ENCODE measurements around the gene SPAG6.
"Not testable (repeated sequence)": the region's sequence is repeated elsewhere in the genome, so short reads cannot be mapped to it uniquely, and the experiment has no call there.

SPAG6 gene

GRCh38 chr10:22343731-22344130 is 1.6 kb upstream of the SPAG6 start:
- DNase-seq, result no peak

- no peak for DNase-seq
Observed at GRCh38 chr10:22344249-22344648, 1.0 kb upstream of the SPAG6 start.

- no peak for DNase-seq
Observed at GRCh38 chr10:22344781-22345300, 455 bp upstream of the SPAG6 start.

- DNase-seq, result no peak
Observed at GRCh38 chr10:22346096-22346661, 883 bp downstream of the SPAG6 start.

- no peak for DNase-seq
Observed at GRCh38 chr10:22349755-22350154, 4.5 kb downstream of the SPAG6 start.

GRCh38 chr10:22351131-22351703 is 5.9 kb downstream of the SPAG6 start:
- no peak for DNase-seq

- no peak for DNase-seq
Observed at GRCh38 chr10:22356324-22356873, 11.1 kb downstream of the SPAG6 start.

DNA sequence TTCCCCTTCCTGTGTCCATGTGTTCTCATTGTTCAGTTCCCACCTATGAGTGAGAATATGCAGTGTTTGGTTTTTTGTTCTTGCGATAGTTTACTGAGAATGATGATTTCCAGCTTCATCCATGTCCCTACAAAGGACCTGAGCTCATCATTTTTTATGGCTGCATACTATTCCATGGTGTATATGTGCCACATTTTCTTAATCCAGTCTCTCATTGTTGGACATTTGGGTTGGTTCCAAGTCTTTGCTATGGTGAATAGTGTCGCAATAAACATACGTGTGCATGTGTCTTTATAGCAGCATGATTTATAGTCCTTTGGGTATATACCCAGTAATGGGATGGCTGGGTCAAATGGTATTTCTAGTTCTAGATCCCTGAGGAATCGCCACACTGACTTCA is 12.5 kb downstream of the SPAG6 start:
- not testable (repeated sequence) for DNase-seq

- DNase-seq, result no peak
Observed at GRCh38 chr10:22363305-22363704, 18.0 kb downstream of the SPAG6 start.

DNA sequence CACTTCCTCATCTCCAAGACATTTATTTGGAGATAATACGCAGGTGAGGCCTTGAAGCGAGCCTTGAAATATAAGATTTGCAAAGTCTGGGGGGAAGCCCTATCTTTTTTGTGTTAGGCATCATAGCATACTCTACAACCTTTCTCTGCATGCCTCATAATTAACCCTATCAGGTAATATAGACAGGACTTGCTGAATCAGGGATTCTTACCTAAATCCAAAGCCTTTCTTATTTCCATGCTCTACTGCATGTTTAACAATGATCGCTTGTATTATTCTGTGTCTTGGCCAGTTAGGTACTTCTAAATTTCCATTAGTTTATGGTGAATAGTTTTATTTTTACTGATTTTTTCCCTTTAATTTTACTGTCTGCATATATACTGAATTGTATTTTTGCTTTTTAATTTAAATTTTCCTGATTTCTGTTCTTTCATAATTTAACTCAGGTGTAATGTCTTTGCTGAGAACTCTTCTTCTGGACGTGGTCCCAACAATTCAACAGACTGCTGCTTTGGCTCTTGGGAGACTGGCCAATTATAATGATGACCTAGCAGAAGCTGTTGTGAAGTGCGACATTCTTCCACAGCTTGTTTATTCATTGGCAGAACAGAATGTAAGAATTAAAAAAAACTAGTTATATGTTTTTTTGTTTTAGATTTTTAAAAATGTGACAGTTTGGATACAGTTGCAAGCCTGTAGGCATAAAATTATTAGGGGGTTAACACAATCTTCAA is 19.3 kb downstream of the SPAG6 start:
- no peak for DNase-seq

- no peak for DNase-seq
Observed at GRCh38 chr10:22365233-22365632, 19.9 kb downstream of the SPAG6 start.

DNA sequence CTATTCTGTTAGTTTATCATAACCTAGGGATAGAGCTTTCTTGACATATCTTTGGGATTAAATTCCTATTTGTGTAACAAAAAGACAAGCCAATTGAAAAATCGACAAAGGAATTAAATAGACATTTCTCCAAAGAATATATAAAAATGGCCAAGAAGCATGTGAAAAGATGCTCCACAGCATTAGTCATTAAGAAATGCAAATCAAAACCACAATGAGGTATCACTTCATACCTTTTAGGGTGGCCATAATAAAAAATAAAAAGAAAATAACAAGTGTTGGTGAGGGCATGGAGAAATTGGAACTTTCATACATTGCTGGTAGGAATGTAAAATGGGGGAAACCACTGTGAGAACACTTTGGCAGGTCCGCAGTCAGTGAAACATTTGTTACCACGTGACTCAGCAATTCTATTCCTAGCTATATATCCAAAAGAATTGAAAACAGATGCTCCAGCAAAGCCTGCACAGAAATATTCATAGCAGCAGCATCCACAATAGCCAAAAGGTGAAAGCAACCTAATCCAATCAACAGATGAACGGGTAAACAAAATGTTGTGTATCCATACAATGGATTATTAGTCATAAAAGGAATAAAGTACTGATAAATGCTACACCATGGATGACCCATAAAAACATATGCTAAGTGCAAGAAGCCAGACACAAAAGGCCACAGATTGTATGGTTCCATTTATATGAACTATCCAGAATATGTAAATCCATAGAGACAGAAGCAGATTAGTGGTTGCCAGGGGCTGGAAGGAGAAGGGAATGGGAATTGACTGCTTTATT is 20.5 kb downstream of the SPAG6 start:
- no peak for DNase-seq

DNA sequence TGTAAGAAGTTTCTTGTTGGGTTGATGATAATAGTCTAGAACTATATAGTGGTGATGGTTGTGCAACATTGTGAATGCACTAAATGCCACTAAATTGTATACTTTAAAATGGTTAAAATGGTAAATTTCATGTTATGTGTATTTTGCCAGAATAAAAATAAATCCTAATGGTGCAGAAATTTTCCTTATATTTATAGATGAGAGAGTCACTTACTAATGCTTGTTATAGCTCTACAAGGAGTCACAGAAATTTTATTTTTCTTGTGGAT is 21.1 kb downstream of the SPAG6 start:
- DNase-seq, result no peak

DNA sequence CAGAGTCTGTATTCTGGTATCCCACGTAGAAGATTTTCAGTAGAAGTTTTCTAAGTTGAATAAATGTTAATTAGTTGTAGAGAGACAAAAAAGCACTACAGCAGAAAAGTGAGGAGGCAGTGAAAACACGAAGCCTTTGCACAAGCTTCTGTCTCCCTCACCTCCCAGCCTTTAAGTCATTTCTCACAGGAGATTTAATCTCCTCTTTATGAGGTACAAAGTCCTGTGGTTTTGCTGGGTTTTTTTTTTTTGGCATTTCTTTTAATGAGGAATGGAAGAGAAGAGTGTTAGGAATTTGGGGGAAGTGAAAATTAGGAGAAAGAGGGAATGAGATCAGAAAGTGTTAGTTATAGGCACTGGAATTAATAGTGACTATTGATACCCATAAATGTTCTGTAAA is 21.5 kb downstream of the SPAG6 start:
- DNase-seq, result no peak

- DNase-seq, result no peak
Observed at GRCh38 chr10:22367471-22367870, 22.2 kb downstream of the SPAG6 start.

DNA sequence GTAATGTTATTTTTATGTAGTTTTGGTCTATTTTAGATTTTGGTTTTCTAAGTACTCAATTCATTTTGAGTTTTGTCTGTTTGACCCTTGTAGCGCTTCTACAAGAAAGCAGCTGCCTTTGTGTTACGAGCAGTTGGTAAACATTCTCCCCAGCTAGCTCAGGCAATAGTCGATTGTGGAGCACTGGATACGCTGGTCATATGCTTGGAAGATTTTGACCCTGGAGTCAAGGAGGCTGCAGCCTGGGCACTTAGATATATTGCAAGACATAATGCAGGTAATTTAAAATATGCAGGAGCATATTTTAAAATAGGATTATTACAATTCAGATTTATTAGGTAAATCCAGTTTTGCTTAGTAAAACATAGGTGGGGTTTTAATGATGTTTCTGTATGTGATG is 23.1 kb downstream of the SPAG6 start:
- DNase-seq, result no peak

- DNase-seq, result no peak
Observed at GRCh38 chr10:22368981-22369380, 23.7 kb downstream of the SPAG6 start.

DNA sequence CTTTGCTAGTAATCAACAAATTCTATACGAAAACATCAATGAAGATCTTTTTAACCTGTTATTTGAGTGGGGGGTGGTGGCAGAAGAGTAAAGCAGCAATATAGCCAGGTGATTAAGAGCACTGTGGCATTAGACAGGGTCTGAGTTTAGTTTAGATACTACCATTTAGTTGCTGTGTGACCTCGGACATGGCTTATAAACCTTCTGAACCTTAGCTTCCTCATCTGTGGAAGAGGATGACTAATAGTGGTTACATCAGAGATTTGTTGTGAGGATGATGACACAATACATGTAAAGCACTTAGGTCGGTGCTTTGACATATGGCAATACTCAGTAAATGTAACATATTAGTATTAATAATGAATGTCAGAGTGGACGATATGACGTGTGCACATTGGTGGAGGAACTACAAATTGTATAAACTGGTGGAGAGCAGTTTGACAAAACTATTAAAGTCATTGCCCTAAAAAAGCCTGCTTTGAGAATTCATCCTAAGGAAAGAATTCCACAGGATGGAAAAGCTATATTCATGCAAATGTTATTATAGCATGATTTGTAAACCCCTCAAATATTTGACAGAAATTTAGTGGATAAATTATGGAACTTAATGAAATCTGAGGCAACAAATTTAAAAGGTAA is 24.3 kb downstream of the SPAG6 start:
- no peak for DNase-seq

DNA sequence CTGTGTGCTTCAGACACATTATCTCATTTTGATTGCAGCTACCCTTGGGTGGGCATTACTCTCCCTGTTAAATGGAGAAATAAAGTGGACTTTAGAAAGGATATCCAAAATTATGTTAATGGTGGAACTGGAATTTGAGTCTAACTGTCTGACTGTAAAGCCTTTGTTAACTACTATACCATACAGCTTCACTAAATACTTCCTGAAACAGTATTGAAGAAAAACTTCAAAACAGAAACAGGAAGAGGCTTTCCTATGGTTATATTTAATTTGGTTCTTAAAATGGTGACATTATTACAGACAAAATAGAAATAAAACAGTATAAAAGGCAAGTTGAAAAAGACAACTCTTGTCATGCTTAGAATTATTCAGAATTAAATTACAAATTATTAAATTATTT is 25.0 kb downstream of the SPAG6 start:
- no peak for DNase-seq

GRCh38 chr10:22372298-22372697 is 27.0 kb downstream of the SPAG6 start:
- no peak for DNase-seq

- no peak for DNase-seq
Observed at GRCh38 chr10:22372917-22373316, 27.6 kb downstream of the SPAG6 start.

- no peak for DNase-seq
Observed at GRCh38 chr10:22374489-22375126, 29.3 kb downstream of the SPAG6 start.

DNA sequence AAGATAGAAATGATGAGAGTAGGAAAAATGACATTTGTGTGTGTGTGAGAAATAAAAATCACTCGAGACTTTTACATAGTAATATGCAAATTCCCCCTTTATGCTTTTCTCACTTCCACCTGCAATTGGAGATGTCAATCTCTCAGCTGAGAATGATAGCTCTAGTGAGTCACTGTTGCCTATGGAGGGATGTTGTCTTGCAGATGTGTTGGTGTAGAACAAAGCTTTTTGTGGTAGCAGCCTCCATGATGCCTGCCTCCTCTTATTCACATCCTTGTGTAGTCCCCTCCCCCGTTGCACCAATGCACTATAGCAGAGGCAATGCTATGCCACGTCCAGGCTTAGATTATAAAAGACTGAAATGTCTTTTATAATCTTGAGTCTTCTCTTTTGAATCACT is 33.8 kb downstream of the SPAG6 start:
- DNase-seq, result no peak
